Inflammatory macrophage (primary cell): Measurements from ENCODE around the gene LYST.
"Not testable (repeated sequence)": the region's sequence is repeated elsewhere in the genome, so short reads cannot be mapped to it uniquely, and the experiment has no call there.

ENCODE experiments used
- DNase-seq, 2 donors: peaks; one replicate each; pipeline ENCODE4 v3.0.0-alpha.2; 2020 to 2022

Gene LYST

DNA sequence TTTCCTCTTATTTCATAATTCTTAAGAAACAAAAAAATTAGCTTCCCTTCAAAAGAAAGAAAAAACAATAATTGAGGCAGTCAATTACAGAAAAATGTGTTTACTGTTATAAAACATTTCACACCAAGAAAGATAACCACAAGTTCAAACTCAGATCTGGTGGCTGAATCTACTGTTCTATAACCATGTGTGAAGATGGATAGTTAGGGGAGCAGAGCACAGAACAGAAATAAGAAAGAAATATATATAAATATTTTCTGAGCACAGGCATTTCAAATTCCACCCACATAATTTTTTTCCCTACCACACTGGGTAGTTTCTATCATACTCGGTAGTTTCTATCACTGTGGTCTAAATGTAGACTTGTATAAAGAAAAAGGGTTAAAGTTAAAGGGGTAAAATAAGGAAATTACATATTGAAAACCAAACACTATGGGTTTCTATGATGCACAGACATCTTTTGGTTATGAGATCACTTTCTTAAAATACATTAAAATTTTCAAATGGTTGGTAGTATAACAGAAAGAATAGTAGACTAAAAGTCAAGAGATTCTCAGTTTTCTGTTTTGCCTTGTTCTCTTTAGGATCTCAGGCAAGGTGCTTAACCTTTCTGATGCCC, 10.8 kb downstream of the LYST start:
- no peak for DNase-seq

DNA sequence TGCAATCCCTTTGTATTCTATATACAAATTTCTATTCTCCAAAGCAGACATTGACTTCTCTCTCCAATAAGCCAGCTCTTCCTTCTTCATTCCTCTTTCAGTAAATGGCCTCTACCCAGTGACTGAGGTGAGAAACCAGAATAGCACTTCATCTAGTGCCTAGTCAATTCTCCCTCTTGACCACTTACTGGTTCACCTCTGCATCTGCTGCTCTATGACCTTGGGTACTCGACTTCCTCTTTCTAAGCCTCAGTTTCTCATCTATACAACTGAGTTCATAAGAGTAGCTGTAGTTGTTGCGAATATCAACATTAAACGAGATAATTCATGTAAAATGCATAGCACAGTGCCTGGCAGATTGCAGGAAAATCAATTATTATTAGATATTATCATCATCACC, 12.4 kb downstream of the LYST start:
- DNase-seq, result no peak

- no peak for DNase-seq
These were observed 13.1 kb downstream of the LYST start for GRCh38 chr1:235853653-235854052.

GRCh38 chr1:235852887-235853286, 13.8 kb downstream of the LYST start:
- DNase-seq, result no peak

GRCh38 chr1:235851939-235852338, 14.8 kb downstream of the LYST start:
- peak; percentile 43 to 78 for DNase-seq

DNA sequence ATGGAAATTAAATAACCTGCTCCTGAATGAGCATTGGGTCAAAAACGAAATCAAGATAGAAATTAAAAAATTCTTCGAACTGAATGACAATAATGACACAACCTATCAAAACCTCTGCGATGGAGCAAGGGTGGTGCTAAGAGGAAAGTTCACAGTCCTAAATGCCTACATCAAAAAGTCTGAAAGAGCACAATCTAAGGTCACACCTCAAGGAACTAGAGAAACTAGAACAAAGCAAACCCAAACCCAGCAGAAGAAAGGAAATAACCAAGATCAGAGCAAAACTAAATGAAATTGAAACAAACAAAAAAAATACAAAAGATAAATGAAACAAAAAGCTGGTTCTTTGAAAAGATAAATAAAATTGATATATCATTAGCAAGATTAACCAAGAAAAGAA, 18.5 kb downstream of the LYST start:
- DNase-seq, result not testable (repeated sequence)

GRCh38 chr1:235845656-235846107, 21.0 kb downstream of the LYST start:
- not testable (repeated sequence) for DNase-seq

DNA sequence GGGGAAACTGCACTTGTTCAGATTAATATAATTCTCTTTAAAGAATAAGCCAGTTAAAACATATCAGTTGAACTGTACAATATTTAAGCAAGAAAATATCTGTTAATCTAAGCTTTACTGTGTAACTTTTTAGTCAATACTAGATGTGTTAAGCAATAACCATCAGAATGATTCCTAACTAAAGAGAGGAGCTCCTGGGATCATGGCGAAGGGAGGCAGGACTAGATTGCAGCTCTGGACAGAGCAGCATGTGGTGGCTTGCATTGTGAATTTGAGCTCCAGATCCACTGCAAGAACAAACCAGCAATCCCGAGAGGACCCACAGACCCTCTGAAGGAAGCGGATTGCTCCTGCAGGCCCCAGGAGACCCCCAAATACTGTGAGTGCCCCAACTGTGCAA, 21.9 kb downstream of the LYST start:
- DNase-seq, result no peak

GRCh38 chr1:235843461-235843961, 23.2 kb downstream of the LYST start:
- DNase-seq, result peak; percentile 57 to 58

- DNase-seq, result peak; percentile 43 to 49
These were observed 24.7 kb downstream of the LYST start for GRCh38 chr1:235841938-235842545.

GRCh38 chr1:235838021-235838420, 28.7 kb downstream of the LYST start:
- DNase-seq, result no peak

DNA sequence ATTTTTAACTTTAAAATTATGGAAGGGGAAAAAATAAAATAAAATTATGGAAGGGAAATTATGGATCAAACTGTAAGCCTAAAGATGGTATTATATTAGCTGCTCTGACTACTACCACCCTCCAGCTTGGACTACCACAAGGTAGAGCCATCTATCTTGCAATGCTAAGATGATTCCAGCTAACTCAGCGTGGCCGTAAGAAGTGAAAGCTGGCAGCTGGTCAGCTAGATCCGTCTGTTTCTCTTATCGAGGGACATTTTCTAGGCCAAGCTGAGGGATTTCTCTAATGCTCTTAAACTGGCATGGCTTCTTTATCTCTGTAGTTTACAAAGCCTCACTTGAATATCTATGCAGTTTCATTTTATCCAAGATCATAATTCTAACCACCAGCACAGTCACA, 31.5 kb downstream of the LYST start:
- DNase-seq, result peak in 1 of 2 donors; percentile 47

DNA sequence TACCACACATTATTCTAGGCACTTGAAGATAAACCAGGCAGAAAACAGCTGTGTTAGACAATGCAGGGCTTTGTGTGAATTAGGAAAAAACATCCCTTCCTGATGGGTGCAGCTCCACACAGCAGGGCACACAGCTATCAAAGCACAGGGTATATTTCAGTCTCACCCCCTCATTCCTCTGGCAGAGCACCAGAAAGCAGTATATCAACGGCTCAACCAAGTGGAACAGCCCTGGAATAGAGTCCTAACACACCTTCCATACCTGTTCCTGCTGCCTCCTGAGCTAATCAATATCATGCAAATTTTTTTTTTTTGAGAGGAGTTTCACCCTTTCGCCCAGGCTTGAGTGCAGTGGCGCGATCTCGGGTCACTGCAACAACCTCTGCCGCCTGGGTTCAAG, 32.1 kb downstream of the LYST start:
- DNase-seq, result no peak

DNA sequence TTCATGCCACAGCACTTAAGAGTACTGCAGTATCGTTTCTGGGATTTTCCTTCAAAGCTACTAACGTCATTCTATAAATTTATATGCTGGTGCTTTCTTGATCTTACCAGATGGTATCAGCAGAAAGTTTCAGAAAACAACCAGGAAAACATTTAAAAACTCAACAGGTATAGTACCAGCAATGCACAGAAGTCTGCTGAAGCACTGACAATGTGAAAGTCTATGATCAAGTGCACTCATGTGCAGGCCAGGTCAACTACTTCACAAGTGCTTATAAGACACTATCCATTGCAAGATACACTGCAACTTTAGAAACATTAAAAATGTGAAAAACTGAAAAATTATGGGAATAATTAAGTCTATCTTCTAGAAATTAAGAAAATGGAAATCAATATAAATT, 34.7 kb downstream of the LYST start:
- no peak for DNase-seq

DNA sequence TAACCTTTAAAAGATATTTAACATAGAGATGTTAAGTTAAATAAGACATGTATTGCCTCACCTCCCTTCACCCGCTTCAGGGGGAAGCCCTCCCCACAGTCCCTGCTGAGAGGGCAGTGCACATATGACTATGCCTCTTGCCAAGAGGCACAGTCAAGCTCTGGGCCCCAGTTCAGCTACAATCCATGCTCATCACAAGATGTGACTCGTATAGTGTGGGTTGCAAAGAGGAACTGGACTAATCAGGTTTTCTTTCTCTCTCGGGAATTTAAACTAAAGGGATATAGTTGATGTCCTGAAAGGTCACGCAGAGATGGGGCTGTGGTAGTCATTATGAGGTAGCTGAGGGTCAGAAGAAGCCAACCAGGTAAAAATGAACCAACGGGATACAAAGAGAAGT, 35.6 kb downstream of the LYST start:
- peak; percentile 93 to 96 for DNase-seq

- DNase-seq, result no peak
These were observed 40.4 kb downstream of the LYST start for GRCh38 chr1:235826102-235826854.

DNA sequence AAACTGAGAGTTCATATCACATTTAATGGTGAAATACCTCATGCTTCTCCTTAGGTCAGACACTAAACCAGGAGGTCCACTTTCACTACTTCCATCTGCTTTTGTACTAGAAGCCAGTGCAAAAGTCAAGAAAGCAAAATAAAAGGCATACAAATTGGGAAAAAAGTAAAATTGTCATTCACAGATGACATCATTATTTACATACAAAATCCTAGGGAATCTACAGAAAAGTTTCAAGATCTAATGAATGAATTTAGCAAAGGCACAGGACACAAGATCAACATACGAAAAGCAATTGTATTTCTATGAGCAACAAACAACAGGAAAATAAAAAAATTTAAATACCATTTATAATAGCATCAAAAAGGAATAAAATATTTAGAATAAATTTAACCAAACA, 41.5 kb downstream of the LYST start:
- DNase-seq, result no peak

DNA sequence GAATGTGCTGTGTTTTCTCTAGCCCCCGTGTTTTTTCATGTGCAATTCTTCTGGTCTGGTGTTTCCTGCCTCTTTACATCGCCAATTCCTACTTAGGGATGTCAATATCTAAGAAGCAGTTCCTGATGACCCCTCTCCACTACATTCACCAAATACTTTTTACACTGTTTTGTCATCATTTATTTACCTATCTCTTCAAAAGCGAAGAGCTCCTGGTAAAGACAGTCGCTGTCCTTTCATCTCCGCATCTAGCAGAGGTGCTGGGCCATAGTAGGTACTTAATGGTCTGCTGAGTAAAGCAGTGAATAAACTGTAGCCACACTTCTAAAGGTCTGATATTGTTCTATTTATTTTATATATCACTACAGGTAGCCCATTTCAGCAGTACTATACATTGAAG, 43.0 kb downstream of the LYST start:
- no peak for DNase-seq

- peak in 1 of 2 donors; percentile 30 for DNase-seq
These were observed 44.0 kb downstream of the LYST start for GRCh38 chr1:235822685-235823084.

GRCh38 chr1:235821361-235821981, 45.2 kb downstream of the LYST start:
- no peak for DNase-seq

DNA sequence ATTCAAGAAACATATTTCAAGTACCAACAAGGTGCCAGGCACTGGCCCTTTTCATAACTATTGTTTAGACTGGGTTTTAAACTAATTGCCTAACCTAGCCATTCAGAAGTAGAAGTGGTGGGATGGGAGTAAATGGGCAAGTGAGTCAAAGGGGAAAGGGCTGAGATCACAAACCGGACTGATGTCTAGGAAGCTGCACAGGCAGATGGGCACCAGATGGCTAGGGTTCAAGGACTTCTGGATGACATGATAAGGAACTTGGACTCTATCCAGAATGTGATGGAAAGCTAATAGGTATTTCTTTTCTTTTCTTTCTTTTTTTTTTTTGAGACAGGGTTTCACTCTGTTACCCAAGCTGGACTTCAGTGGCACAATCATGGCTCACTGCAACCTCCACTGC, 46.6 kb downstream of the LYST start:
- no peak for DNase-seq

- DNase-seq, result no peak
These were observed 48.0 kb downstream of the LYST start for GRCh38 chr1:235818632-235819136.

GRCh38 chr1:235817101-235817728, 49.5 kb downstream of the LYST start:
- DNase-seq, result no peak
